Heart right ventricle (tissue), 16 donors: ENCODE data around the gene HMCN2. TPM values are rescaled to one million over a fixed set of nuclear protein-coding genes. Genes with fewer than 3 reads are reported as not detected.
A peak's percentile ranks its signal among the peaks of the same experiment; 100 is the strongest.

Source experiments
- ATAC-seq, 8 donors: fragments of 200-7000 bp; cut with Tn5 transposase; one replicate each; pipeline ENCODE4 v1.9.1; 2020; ENCODE audit warnings: mild to moderate bottlenecking in 8 of 8, moderate library complexity in 8 of 8, moderate number of reproducible peaks in 1 of 8
- DNase-seq, 2 donors: peaks; one replicate each; pipeline ENCODE4 v3.0.0-alpha.2; 2020
- H3K27ac ChIP-seq, 10 donors: fragments of 200-600 bp; sonication (generic) in 2 of 10; one replicate each; pipeline versions ENCODE4 v1.5.0 to v1.8.0; 2020 to 2022; ENCODE audit warnings: mild to moderate bottlenecking in 3 of 10
- H3K27me3 ChIP-seq, 7 donors: fragments of 200-600 bp; one replicate each; pipeline ENCODE4 v1.8.0; 2021 to 2022; ENCODE audit warnings: mild to moderate bottlenecking in 2 of 7
- H3K36me3 ChIP-seq, 9 donors: fragments of 200-600 bp; sonication (generic) in 1 of 9; one replicate each; pipeline versions ENCODE4 v1.5.0 to v1.8.0; 2020 to 2022; ENCODE audit warnings: mild to moderate bottlenecking in 2 of 9
- H3K4me1 ChIP-seq, 9 donors: fragments of 200-600 bp; sonication (generic) in 1 of 9; one replicate each; pipeline versions ENCODE4 v1.5.0 to v1.8.0; 2020 to 2022; ENCODE audit warnings: mild to moderate bottlenecking in 4 of 9
- H3K4me3 ChIP-seq, 10 donors: fragments of 200-600 bp; sonication (generic) in 2 of 10; one replicate each; pipeline versions ENCODE4 v1.5.0 to v1.8.0; 2020 to 2022; ENCODE audit warnings: mild to moderate bottlenecking in 7 of 10, moderate library complexity in 2 of 10
- H3K9me3 ChIP-seq, 11 donors: fragments of 200-600 bp in 10 of 11; sonication (generic) in 2 of 11; one replicate each; pipeline versions ENCODE4 v1.5.0 to v1.8.0; 2013 to 2022; ENCODE audit warnings: mild to moderate bottlenecking in 2 of 11, control low read depth in 1 of 11, moderate library complexity in 1 of 11
- CTCF ChIP-seq, 9 donors: fragments of 200-600 bp; sonication (generic) in 2 of 9; IDR thresholded peaks; one replicate each; pipeline versions ENCODE4 v1.5.0 to v1.8.0; 2021 to 2022; ENCODE audit warnings: antibody characterized with exemption in 9 of 9, mild to moderate bottlenecking in 5 of 9, moderate library complexity in 1 of 9
- WGBS, 2 donors: extraction: QIAGEN DNeasy Blood & Tissue Kit; methylation state at CpG; one replicate each; pipeline ENCODE4 v1.1.7; 2013; ENCODE audit warnings: inconsistent platforms in 1 of 2; 5-methylcytosine and 5-hydroxymethylcytosine counted together
- intact Hi-C, 10 donors: fragments of 100-400 bp; cut with DNase I; formaldehyde crosslinking; loops; one replicate each; pipeline versions ENCODE4 v1.11.1 to v1.14.2; 2022
- polyA plus RNA-seq, 2 donors: library from polyadenylated mRNA; stranded (reverse); fragments of 200-250 nt; gene quantifications; one replicate each; pipeline ENCODE4 v1.2.3, GENCODE V29; 2013
- total RNA-seq, 10 donors: library from RNA; stranded (reverse); fragmentation: NEBNext Ultra II Directional in 3 of 10; extraction: Animal tissue kit (Norgen Biotek cat#: 25700) in 3 of 10; gene quantifications; one replicate each; pipeline versions ENCODE4 v1.2.1 to v1.2.4, GENCODE V29; 2021 to 2023
- donor health status: Arrhythmogenic right ventricular cardiomyopathy.
- donor health status: ischemic (EF 13 %, LVEDD 7.1; RV severe dilation, severe dysfunction).
- donor health status: healthy with polysubstance abuse.
- donor health status: DM: no; HTN: yes; CAD: no.
- donor health status: DM: no; HTN: no; CAD: no.
- donor health status: ischemic (EF 25% LVEDD 6.9; RV normal size, moderate dysfunction).
- donor health status: ischemic (EF 25% LVEDD 5.7; RV mildly dilated, moderate dysfunction).
- donor health status: healthy.
- donor health status: DM: yes; HTN: yes; CAD: no.
- donor health status: Ischemic cardiomyopathy.
- donor health status: ischemic (EF 35%, LVEDD 5.7; RV mildly dilated, moderate dysfunction).
- donor health status: nonischemic (EF 11% LVEDD 7.7; RV severe dilation, severe dysfunction).
- donor health status: DM: yes; HTN: yes; CAD: no.
- donor health status: PGD.
- donor health status: ischemic (EF 29% LVEDD 5.4; RV normal size, mild dysfunction).
- donor health status: nonischemic (EF 23%, LVEDD 6.1; RV moderate dilation, normal function).

Gene HMCN2
- total and polyA plus RNA-seq, 12 donors: 2.6 to 10.2 (median 4.9) TPM

DNA sequence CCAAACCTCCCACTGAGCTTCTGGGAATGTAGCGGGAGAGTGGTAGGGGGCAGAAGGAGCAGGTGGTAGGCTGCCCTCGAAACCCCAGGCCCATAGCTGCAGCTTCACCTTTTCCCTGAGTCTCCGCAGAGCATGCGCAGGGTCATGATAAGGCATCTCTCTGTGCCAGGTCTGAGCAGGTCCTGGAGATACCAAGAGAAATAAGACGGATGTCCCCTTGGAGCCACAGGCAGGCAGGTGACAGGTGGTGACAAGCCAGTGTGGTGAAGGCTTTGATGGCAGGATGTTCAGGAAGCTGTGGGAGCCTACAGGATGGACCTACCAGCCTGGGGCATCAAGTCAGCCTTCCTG is 68.1 kb downstream of the HMCN2 start:
- TF ChIP-seq CTCF (IDR thresholded peaks at IDR 0.05): no peak
- WGBS, 2 donors: 62 to 85% methylated on average over 5 of the region's 5 CpGs
- no peak for DNase-seq
- intact Hi-C loops: loop anchor here in 1 of 10 donors (5.0 kb wide), 1 partner anchor 71 kb away; no protein-coding TSS in a partner anchor
- H3K27me3 ChIP-seq: peaks cover 0 to 11% (median 0%) of the 10 kb centered on the region in 7 donors
- no peak for ATAC-seq
- H3K4me3 ChIP-seq: no peak overlapping the region
- H3K4me1 ChIP-seq: peaks cover 0 to 28% (median 6%) of the 10 kb centered on the region in 9 donors
- no peaks in the 10 kb centered on the region for H3K36me3 ChIP-seq
- no peaks in the 10 kb centered on the region for H3K9me3 ChIP-seq
- H3K27ac ChIP-seq: no peak overlapping the region

- intact Hi-C loops: loop anchor here in 2 of 10 donors (5.0 kb wide), 2 partner anchors 73 to 228 kb away; no protein-coding TSS in a partner anchor
- H3K36me3 ChIP-seq: no peaks in the 10 kb centered on the region
- TF ChIP-seq CTCF (IDR thresholded peaks at IDR 0.05): no peak
- H3K4me3 ChIP-seq: no peak overlapping the region
- no peaks in the 10 kb centered on the region for H3K9me3 ChIP-seq
- peaks cover 0 to 20% (median 5%) of the 10 kb centered on the region in 9 donors for H3K4me1 ChIP-seq
- peaks cover 0 to 11% (median 0%) of the 10 kb centered on the region in 7 donors for H3K27me3 ChIP-seq
- 87 to 90% methylated on average over 4 of the region's 4 CpGs for WGBS, 2 donors
- ATAC-seq (no peak), DNase-seq (no peak)
- H3K27ac ChIP-seq: no peak overlapping the region
Observed at GRCh38 chr9:130334915-130335314, 69.4 kb downstream of the HMCN2 start.

DNA sequence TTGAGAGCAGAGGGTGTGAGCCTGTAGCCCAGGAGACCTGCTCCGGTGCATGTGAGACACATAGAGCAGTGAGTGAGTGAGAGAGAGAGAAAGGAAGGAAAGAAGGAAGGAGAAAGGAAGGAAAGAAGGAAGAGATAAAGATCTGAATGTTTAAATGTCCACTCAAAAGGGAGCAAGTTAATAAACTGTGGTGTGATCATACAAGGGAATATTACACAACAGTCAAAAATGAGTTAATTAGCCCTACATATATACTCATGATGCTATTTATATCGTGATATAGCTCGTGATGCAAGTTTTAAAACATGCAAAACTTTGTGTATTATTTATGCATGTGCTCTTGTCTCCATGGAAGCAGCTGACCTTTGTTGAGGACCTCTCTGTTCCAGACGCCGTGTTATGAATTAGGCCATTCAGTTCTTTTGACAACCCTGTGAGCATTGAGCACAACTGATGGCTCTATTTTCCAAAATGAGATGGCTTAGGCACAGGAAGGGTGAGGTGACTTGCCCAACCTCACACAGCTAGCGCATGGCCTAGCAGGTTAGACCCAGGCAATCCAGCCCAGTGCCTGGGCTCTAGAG is 70.6 kb downstream of the HMCN2 start:
- Histone ChIP-seq H3K36me3 (no peaks in the 10 kb centered on the region), H3K9me3 (no peaks in the 10 kb centered on the region), H3K27me3 (peaks cover 0 to 11% (median 0%) of the 10 kb centered on the region in 7 donors), H3K27ac (no peak overlapping the region), H3K4me3 (no peak overlapping the region), H3K4me1 (peaks cover 0 to 17% (median 4%) of the 10 kb centered on the region in 9 donors)
- 58 to 73% methylated on average over 6 of the region's 6 CpGs for WGBS, 2 donors
- no peak for TF ChIP-seq CTCF (IDR thresholded peaks at IDR 0.05)
- DNase-seq (no peak), ATAC-seq (peak in 1 of 8 donors; percentile 3)
- intact Hi-C loops: loop anchor here in 1 of 10 donors (5.0 kb wide), 1 partner anchor 229 kb away; no protein-coding TSS in a partner anchor

DNA sequence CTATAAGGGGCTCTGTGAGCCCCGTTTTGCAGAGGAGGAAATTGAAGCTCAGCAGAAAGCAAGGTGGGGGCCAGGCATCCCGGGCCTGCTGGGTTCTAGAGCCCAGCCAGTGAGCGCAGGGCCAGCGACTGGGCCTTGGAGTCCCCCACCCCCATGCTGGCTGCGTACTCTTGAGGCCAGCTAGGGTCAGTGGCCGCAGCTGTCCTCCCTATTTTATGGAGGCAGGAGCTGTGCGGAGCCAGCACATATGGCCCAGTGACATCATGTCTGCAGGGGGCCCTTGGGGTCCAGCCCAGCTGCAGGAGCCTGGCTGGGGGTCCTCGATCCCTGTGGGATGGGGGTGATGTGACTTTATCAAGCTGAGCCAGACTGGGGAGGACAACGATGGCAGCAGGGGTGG is 71.3 kb downstream of the HMCN2 start:
- H3K9me3 ChIP-seq: no peaks in the 10 kb centered on the region
- ATAC-seq: peak in 3 of 8 donors; percentile 31 to 38 (median 32)
- H3K4me1 ChIP-seq: peaks cover 0 to 9% (median 0%) of the 10 kb centered on the region in 9 donors
- peaks cover 0 to 11% (median 0%) of the 10 kb centered on the region in 7 donors for H3K27me3 ChIP-seq
- intact Hi-C loops: loop anchor here in 1 of 10 donors (5.0 kb wide), 1 partner anchor 230 kb away; no protein-coding TSS in a partner anchor
- H3K36me3 ChIP-seq: no peaks in the 10 kb centered on the region
- no peak overlapping the region for H3K27ac ChIP-seq
- no peak for TF ChIP-seq CTCF (IDR thresholded peaks at IDR 0.05)
- no peak for DNase-seq
- H3K4me3 ChIP-seq: no peak overlapping the region
- WGBS, 2 donors: 66 to 70% methylated on average over 9 of the region's 9 CpGs
